HG02610 (cell line): ENCODE results near the gene CTNNA2.

Source experiments
- ATAC-seq: cut with Tn5 transposase; IDR thresholded peaks from one replicate; pipeline ENCODE4 v1.9.1; 2021; ENCODE audit warnings: mild to moderate bottlenecking, moderate library complexity; ENCODE audit not compliant: unreplicated experiment

The CTNNA2 gene

GRCh38 chr2:80610108-80610507 lies 1097.3 kb downstream of the CTNNA2 start:
- ATAC-seq = no peak

- ATAC-seq = no peak
Measured at GRCh38 chr2:80621656-80622055, 1108.8 kb downstream of the CTNNA2 start.

GRCh38 chr2:80624062-80624461 lies 1111.2 kb downstream of the CTNNA2 start:
- ATAC-seq = no peak

GRCh38 chr2:80634590-80634989 lies 1121.7 kb downstream of the CTNNA2 start:
- ATAC-seq = no peak

GRCh38 chr2:80638783-80639182 lies 1125.9 kb downstream of the CTNNA2 start:
- no peak for ATAC-seq

GRCh38 chr2:80642465-80642864 lies 1129.6 kb downstream of the CTNNA2 start:
- ATAC-seq = no peak

GRCh38 chr2:80643598-80643997 lies 1130.7 kb downstream of the CTNNA2 start:
- ATAC-seq = no peak

GRCh38 chr2:80651435-80651834 lies 1138.6 kb downstream of the CTNNA2 start:
- ATAC-seq = no peak

GRCh38 chr2:80655265-80655664 lies 1142.4 kb downstream of the CTNNA2 start:
- ATAC-seq = no peak

- no peak for ATAC-seq
Measured at GRCh38 chr2:80670763-80671162, 1157.9 kb downstream of the CTNNA2 start.

- no peak for ATAC-seq
Measured at GRCh38 chr2:80687524-80687923, 1174.7 kb downstream of the CTNNA2 start.

- ATAC-seq = no peak
Measured at GRCh38 chr2:80689106-80689505, 1176.3 kb downstream of the CTNNA2 start.
